GM21825 (cell line): Measurements from ENCODE around the gene VWA5B2.
"Not testable (repeated sequence)": the region's sequence is repeated elsewhere in the genome, so short reads cannot be mapped to it uniquely, and the experiment has no call there.

Experiments
- ATAC-seq: cut with Tn5 transposase; IDR thresholded peaks from one replicate; pipeline ENCODE4 v1.9.1; 2021; ENCODE audit warnings: mild to moderate bottlenecking, moderate library complexity; ENCODE audit not compliant: unreplicated experiment

VWA5B2 gene

GRCh38 chr3:184241141-184241446 is 11.7 kb downstream of the VWA5B2 start:
- no peak for ATAC-seq

GRCh38 chr3:184241447-184242296 is 12.3 kb downstream of the VWA5B2 start:
- no peak for ATAC-seq

GRCh38 chr3:184242297-184242685 is 12.9 kb downstream of the VWA5B2 start:
- ATAC-seq: no peak

GRCh38 chr3:184248454-184249411 is 19.3 kb downstream of the VWA5B2 start, which contains the start of gene ALG3:
Gene ALG3, minus strand, starts transcription at chr3:184248962. Its CDS starts 22 bp downstream, at chr3:184248940.
- peak; percentile 49 for ATAC-seq

- ATAC-seq: peak; percentile 88
Observed at GRCh38 chr3:184249412-184250166, 20.2 kb downstream of the VWA5B2 start, which contains the start of gene EEF1AKMT4. Gene EEF1AKMT4, plus strand, starts transcription at chr3:184249672. Its CDS starts 23 bp downstream, at chr3:184249695.

- peak; percentile 65 for ATAC-seq
Observed at GRCh38 chr3:184250167-184250828, 20.9 kb downstream of the VWA5B2 start.

- ATAC-seq: no peak
Observed at GRCh38 chr3:184255291-184256039, 26.1 kb downstream of the VWA5B2 start.

GRCh38 chr3:184257083-184257915 is 27.9 kb downstream of the VWA5B2 start:
- ATAC-seq: no peak

- ATAC-seq: no peak
Observed at GRCh38 chr3:184258926-184259325, 29.5 kb downstream of the VWA5B2 start.

GRCh38 chr3:184259396-184259877 is 30.1 kb downstream of the VWA5B2 start:
- ATAC-seq: no peak

- ATAC-seq: no peak
Observed at GRCh38 chr3:184259878-184260723, 30.7 kb downstream of the VWA5B2 start.

- no peak for ATAC-seq
Observed at GRCh38 chr3:184260724-184261269, 31.4 kb downstream of the VWA5B2 start.

- ATAC-seq: no peak
Observed at GRCh38 chr3:184261270-184261853, 32.0 kb downstream of the VWA5B2 start, which contains the start of gene CAMK2N2. Gene CAMK2N2, minus strand, starts transcription at chr3:184261553. Its CDS starts 268 bp downstream, at chr3:184261285.

GRCh38 chr3:184261854-184262763 is 32.7 kb downstream of the VWA5B2 start:
- ATAC-seq: no peak

GRCh38 chr3:184262764-184263179 is 33.4 kb downstream of the VWA5B2 start:
- ATAC-seq: no peak

- not testable (repeated sequence) for ATAC-seq
Observed at GRCh38 chr3:184267249-184267648, 37.9 kb downstream of the VWA5B2 start.
